Heart left ventricle (tissue), 13 donors: ENCODE results near the gene HSPBP1.

Source experiments
- POLR2A ChIP-seq, 2 donors: fragments of 450-650 bp; IDR thresholded peaks; one replicate each; pipeline ENCODE4 v1.6.1; 2017; ENCODE audit warnings: antibody characterized with exemption in 2 of 2, mild to moderate bottlenecking in 2 of 2, moderate library complexity in 2 of 2
- TF ChIP-seq, protein P1 (sequence below), 12 donors: fragments of 200-600 bp; sonication (generic) in 4 of 12; IDR thresholded peaks; one replicate each; pipeline versions ENCODE4 v1.5.0 to v1.8.0; 2018 to 2022; ENCODE audit warnings: antibody characterized with exemption in 12 of 12, mild to moderate bottlenecking in 5 of 12
- donor health status: ischemic (EF 13 %, LVEDD 7.1; RV severe dilation, severe dysfunction).
- donor health status: DM: no; HTN: yes; CAD: no.
- donor health status: DM: no; HTN: no; CAD: no.
- donor health status: ischemic (EF 25% LVEDD 6.9; RV normal size, moderate dysfunction).
- donor health status: ischemic (EF 25% LVEDD 5.7; RV mildly dilated, moderate dysfunction).
- donor health status: ischemic (EF 35%, LVEDD 5.7; RV mildly dilated, moderate dysfunction).
- donor health status: nonischemic (EF 11% LVEDD 7.7; RV severe dilation, severe dysfunction).
- donor health status: DM: yes; HTN: yes; CAD: no.
- donor health status: PGD.
- donor health status: ischemic (EF 29% LVEDD 5.4; RV normal size, mild dysfunction).
- donor health status: nonischemic (EF 23%, LVEDD 6.1; RV moderate dilation, normal function).

DNA sequence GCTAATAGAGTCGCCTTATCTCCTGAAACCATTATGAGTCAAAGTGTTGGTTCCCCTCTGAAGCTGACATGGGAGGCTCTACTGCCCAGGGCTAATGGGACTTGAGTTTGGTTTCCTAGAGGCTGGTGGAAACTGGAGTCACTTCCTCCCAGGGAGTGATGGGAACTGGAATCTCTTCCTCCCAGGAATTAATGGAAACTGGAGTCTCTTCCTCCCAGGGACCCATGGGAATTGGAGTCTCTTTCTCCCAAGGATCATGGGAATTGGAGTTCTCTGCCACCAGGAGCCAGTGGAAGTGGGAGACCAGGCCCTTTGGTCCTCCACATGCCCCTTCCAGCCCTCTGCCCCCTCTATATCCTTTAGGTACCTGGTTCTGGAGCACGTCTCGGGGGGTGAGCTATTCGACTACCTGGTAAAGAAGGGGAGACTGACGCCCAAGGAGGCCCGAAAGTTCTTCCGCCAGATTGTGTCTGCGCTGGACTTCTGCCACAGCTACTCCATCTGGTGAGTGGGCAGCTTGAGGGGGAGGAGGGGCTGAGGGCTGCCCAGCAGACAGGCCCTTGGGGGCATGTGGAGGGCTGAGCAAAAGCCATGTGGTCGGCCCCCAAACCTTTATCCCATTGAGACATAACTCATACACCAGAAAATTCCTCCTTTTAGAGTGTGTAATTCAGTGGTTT, 9.3 kb upstream of the HSPBP1 start:
- TF ChIP-seq, protein P1, sequence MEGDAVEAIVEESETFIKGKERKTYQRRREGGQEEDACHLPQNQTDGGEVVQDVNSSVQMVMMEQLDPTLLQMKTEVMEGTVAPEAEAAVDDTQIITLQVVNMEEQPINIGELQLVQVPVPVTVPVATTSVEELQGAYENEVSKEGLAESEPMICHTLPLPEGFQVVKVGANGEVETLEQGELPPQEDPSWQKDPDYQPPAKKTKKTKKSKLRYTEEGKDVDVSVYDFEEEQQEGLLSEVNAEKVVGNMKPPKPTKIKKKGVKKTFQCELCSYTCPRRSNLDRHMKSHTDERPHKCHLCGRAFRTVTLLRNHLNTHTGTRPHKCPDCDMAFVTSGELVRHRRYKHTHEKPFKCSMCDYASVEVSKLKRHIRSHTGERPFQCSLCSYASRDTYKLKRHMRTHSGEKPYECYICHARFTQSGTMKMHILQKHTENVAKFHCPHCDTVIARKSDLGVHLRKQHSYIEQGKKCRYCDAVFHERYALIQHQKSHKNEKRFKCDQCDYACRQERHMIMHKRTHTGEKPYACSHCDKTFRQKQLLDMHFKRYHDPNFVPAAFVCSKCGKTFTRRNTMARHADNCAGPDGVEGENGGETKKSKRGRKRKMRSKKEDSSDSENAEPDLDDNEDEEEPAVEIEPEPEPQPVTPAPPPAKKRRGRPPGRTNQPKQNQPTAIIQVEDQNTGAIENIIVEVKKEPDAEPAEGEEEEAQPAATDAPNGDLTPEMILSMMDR (IDR thresholded peaks at IDR 0.05): no peak
- no peak for TF ChIP-seq POLR2A (IDR thresholded peaks at IDR 0.05)
